HepG2 (cell line): Measurements from ENCODE around the gene CIITA. TPM values are rescaled to one million over a fixed set of nuclear protein-coding genes. Genes with fewer than 3 reads are reported as not detected.
A peak's percentile ranks its signal among the peaks of the same experiment; 100 is the strongest.

Experiments used
- ATAC-seq: fragments of 200-7000 bp; cut with Tn5 transposase; 3 replicates; pipeline ENCODE4 v1.9.1; 2020; ENCODE audit warnings: mild to moderate bottlenecking, moderate library complexity
- BruUV-seq: library from RNA; stranded (reverse); fragments of 400-500 nt; replicated peaks from 2 replicates; lab custom pipeline; 2021; lab: Mats Ljungman, UMichigan
- CTCF ChIA-PET: fragments of 300-600 bp; formaldehyde crosslinking; extraction: SDS; loops from one replicate; lab custom pipeline; 2021; ENCODE audit warnings: low total read pairs, inconsistent platforms, low intra/inter-chr PET ratio; lab: Yijun Ruan, JAX
- POLR2A ChIA-PET: fragments of 350-600 bp; sonication (Branson Sonifier 250); formaldehyde crosslinking; loops from one replicate; lab custom pipeline; 2020; ENCODE audit warnings: antibody characterized with exemption, inconsistent platforms; lab: Yijun Ruan, JAX
- DNase-seq: peaks from one replicate; pipeline ENCODE4 v3.0.0-alpha.2; 2015; ENCODE audit warnings: low spot score
- FAIRE-seq: peaks from 3 replicates; lab custom pipeline; 2011; peaks lifted over from hg19 to GRCh38; lab: Jason Lieb, UNC
- H2AFZ ChIP-seq: one replicate; pipeline ENCODE4 v1.6.1; 2011; ENCODE audit warnings: low read length, inconsistent platforms
- H3K27ac ChIP-seq: fragments of 300-600 bp; 3 replicates; pipeline ENCODE4 v1.8.0; 2011; ENCODE audit warnings: mixed run types, mild to moderate bottlenecking, mixed read lengths, low read length, inconsistent platforms; ENCODE audit not compliant: insufficient read depth; ENCODE audit errors: extremely low read length
- H3K27me3 ChIP-seq, 2 experiments: fragments of 200-600 bp in 1 of 2; 2 replicates in 1 of 2; 3 replicates in 1 of 2; pipeline versions ENCODE4 v1.6.0 to v1.8.0; 2011; ENCODE audit warnings: low read length in 2 of 2, mild to moderate bottlenecking in 2 of 2, moderate library complexity in 2 of 2, inconsistent platforms in 1 of 2; ENCODE audit not compliant: insufficient read depth in 2 of 2, control insufficient read depth in 1 of 2
- H3K36me3 ChIP-seq, 2 experiments: fragments of 200-600 bp in 1 of 2; replicated peaks in 1 of 2; 2 replicates in 1 of 2; 3 replicates in 1 of 2; pipeline versions ENCODE4 v1.5.1 to v1.8.0; 2011; ENCODE audit warnings: low read length in 2 of 2, inconsistent platforms in 1 of 2; ENCODE audit not compliant: insufficient read depth in 2 of 2, control insufficient read depth in 1 of 2
- H3K4me1 ChIP-seq: 2 replicates; pipeline ENCODE4 v1.5.1; 2012; ENCODE audit warnings: low read length, inconsistent platforms; ENCODE audit not compliant: insufficient read depth
- H3K4me2 ChIP-seq: 2 replicates; pipeline ENCODE4 v1.6.0; 2011; ENCODE audit warnings: low read depth, low read length, inconsistent platforms
- H3K4me3 ChIP-seq, 3 experiments: fragments of 200-600 bp in 1 of 3; sonication (generic), shearing (Covaris generic) in 1 of 3; replicated peaks in 1 of 3; 2 replicates each; pipeline ENCODE4 v1.5.1; 2011 to 2016; ENCODE audit warnings: low read length in 3 of 3, inconsistent platforms in 2 of 3, low read depth in 2 of 3, mild to moderate bottlenecking in 2 of 3, control low read depth in 1 of 3, mixed read lengths in 1 of 3; ENCODE audit not compliant: insufficient read depth in 1 of 3
- H3K79me2 ChIP-seq: one replicate; pipeline ENCODE4 v1.6.1; 2011; ENCODE audit warnings: low read length, inconsistent platforms; ENCODE audit not compliant: insufficient read depth
- H3K9ac ChIP-seq: 2 replicates; pipeline ENCODE4 v1.6.0; 2011; ENCODE audit warnings: mild to moderate bottlenecking, low read depth, low read length, inconsistent platforms; ENCODE audit not compliant: insufficient read depth
- H3K9me3 ChIP-seq: 2 replicates; pipeline ENCODE4 v1.5.1; 2012; ENCODE audit warnings: mild to moderate bottlenecking, low read length
- H4K20me1 ChIP-seq: 2 replicates; pipeline ENCODE4 v1.6.0; 2011; ENCODE audit warnings: inconsistent platforms, mild to moderate bottlenecking, low read length, moderate library complexity; ENCODE audit not compliant: insufficient read depth
- ATM ChIP-seq: fragments of 450-650 bp; IDR thresholded peaks from 2 replicates; pipeline ENCODE4 v1.7.1; 2017; ENCODE audit warnings: mild to moderate bottlenecking, borderline replicate concordance
- EP300 ChIP-seq, 3 experiments: sonication (generic) in 1 of 3; formaldehyde crosslinking in 1 of 3; IDR thresholded peaks; 2 replicates each; pipeline versions ENCODE4 v1.5.1 to v1.6.1; 2011 to 2020; ENCODE audit warnings: low read depth in 2 of 3, low read length in 2 of 3, borderline replicate concordance in 1 of 3, improper control_type of control experiment in 1 of 3, mild to moderate bottlenecking in 1 of 3, missing genetic modification reagents in 1 of 3, moderate library complexity in 1 of 3
- ETV5 ChIP-seq: IDR thresholded peaks from 2 replicates; pipeline ENCODE4 v1.6.1; 2018; ENCODE audit warnings: missing biosample characterization, missing genetic modification reagents, inconsistent platforms, borderline replicate concordance
- MAZ ChIP-seq, 2 experiments: sonication (generic) in 1 of 2; formaldehyde crosslinking in 1 of 2; IDR thresholded peaks; 2 replicates each; pipeline versions ENCODE4 v1.5.0 to v1.6.1; 2012 to 2020; ENCODE audit warnings: low read depth in 2 of 2, mild to moderate bottlenecking in 2 of 2, borderline replicate concordance in 1 of 2, improper control_type of control experiment in 1 of 2, low read length in 1 of 2, missing genetic modification reagents in 1 of 2, moderate library complexity in 1 of 2
- TBL1XR1 ChIP-seq: fragments of 150-350 bp; IDR thresholded peaks from 2 replicates; pipeline ENCODE4 v1.6.1; 2014; ENCODE audit warnings: borderline replicate concordance, low read length; ENCODE audit not compliant: partially characterized antibody
- YEATS4 ChIP-seq: sonication (generic); formaldehyde crosslinking; IDR thresholded peaks from 2 replicates; pipeline ENCODE4 v1.4.0; 2020; ENCODE audit warnings: missing genetic modification reagents, borderline replicate concordance
- ZNF34 ChIP-seq: sonication (generic); formaldehyde crosslinking; IDR thresholded peaks from 2 replicates; pipeline ENCODE4 v1.4.0; 2020; ENCODE audit warnings: mild to moderate bottlenecking, missing genetic modification reagents, borderline replicate concordance
- ZNF432 ChIP-seq: sonication (generic); formaldehyde crosslinking; IDR thresholded peaks from 2 replicates; pipeline ENCODE4 v1.5.0; 2020; ENCODE audit warnings: missing genetic modification reagents, mild to moderate bottlenecking, borderline replicate concordance
- ZNF75D ChIP-seq: sonication (generic); formaldehyde crosslinking; IDR thresholded peaks from 2 replicates; pipeline ENCODE4 v1.8.1; 2023; ENCODE audit warnings: missing genetic modification reagents, mild to moderate bottlenecking, borderline replicate concordance
- WGBS: methylation state at CpG from one replicate; pipeline ENCODE4 v1.1.6; 2017; ENCODE audit warnings: low lambda C conversion rate; 5-methylcytosine and 5-hydroxymethylcytosine counted together
- in situ Hi-C: cut with HindIII; loops from 2 replicates; pipeline ENCODE4 v1.10.0; 2017; ENCODE audit warnings: low pct_unique_long_range_greater_than_20kb; ENCODE audit not compliant: extremely low pct_ligation_motif_present
- intact Hi-C: fragments of 100-400 bp; cut with micrococcal nuclease; formaldehyde crosslinking; loops from one replicate; pipeline ENCODE4 v1.10.0; 2022; ENCODE audit not compliant: unreplicated experiment
- polyA plus RNA-seq, 8 experiments: library from polyadenylated mRNA; depleted of rRNA in 3 of 8; stranded (reverse) in 7 of 8; unstranded in 1 of 8; fragments of >200 nt; fragmentation: Illumina TruSeq in 4 of 8; extraction: Trizol in 4 of 8; gene quantifications; 2 replicates each; pipeline versions ENCODE4 v1.2.1 to v1.2.3, GENCODE V29; 2011 to 2016; ENCODE audit warnings: low read depth in 4 of 8, missing spikeins in 1 of 8, mixed read lengths in 1 of 8; ENCODE audit not compliant: insufficient read depth in 1 of 8
- total RNA-seq, 5 experiments: library from RNA; depleted of rRNA; stranded (reverse); fragments of >200 nt; fragmentation: Illumina TruSeq; extraction: Trizol; gene quantifications; 2 replicates each; pipeline ENCODE4 v1.2.3, GENCODE V29; 2016; ENCODE audit warnings: low read depth in 1 of 5
- TF ChIP-seq, protein P1 (sequence below): sonication (generic); formaldehyde crosslinking; IDR thresholded peaks from 2 replicates; pipeline ENCODE4 v1.8.0; 2022; ENCODE audit warnings: mild to moderate bottlenecking, missing genetic modification reagents, borderline replicate concordance
- TF ChIP-seq, protein P2 (sequence below): sonication (generic); formaldehyde crosslinking; conservative IDR thresholded peaks from 2 replicates; pipeline ENCODE4 v1.4.0; 2020; ENCODE audit warnings: mild to moderate bottlenecking, missing genetic modification reagents, moderate library complexity

Gene CIITA
- total and polyA plus RNA-seq, 2 of the 13 experiments (the other 11 are each of a cell fraction or from before 2014, with no cell fraction given): 0.08 to 0.09 TPM

DNA sequence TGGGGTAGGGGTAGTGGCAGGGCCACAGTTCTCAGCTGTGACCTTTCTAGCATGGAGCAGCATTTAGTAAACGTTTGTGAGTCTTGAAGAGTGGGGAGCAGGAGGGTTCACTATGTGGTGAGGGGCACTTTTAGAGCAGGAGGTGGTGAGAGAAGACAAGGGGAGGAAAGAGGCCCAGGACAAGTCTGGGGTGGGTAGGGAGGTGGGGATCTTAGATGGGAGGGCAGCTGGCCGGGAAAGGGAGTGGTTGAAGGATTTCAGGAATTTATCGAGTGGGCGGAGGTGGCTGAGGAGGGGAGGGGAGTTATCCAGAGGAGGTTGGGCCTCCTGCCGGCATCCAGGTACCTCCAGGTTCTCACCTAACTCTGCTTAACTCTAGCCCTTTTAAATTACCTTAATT lies 69.3 kb downstream of the CIITA start:
- ChIA-PET CTCF (no interaction called here), POLR2A (no interaction called here)
- FAIRE-seq: no peak
- in situ Hi-C loops (no loop called here), intact Hi-C loops (no loop called here)
- Histone ChIP-seq H3K27me3 (no peaks in the 10 kb centered on the region; a peak in 1 of 5 replicates), H3K9ac (no peak overlapping the region; the same call in 1 of the 2 replicates), H4K20me1 (peaks cover under 1% of the 10 kb centered on the region; the same call in 1 of the 2 replicates), H3K79me2 (peaks cover 25% of the 10 kb centered on the region), H3K9me3 (no peaks in the 10 kb centered on the region), H2AFZ (no peak overlapping the region), H3K4me3 (no peak overlapping the region), H3K36me3 (no peaks in the 10 kb centered on the region), H3K4me2 (peak overlapping the region; percentile 98), H3K27ac (no peak overlapping the region), H3K4me1 (peaks cover 35% of the 10 kb centered on the region)
- 51% methylated on average over 5 of the region's 5 CpGs for WGBS
- no TSS peak for BruUV-seq
- no peak for DNase-seq
- peak; percentile 7; the same call in 1 of the 2 replicates for TF ChIP-seq MAZ (IDR thresholded peaks at IDR 0.05; ENCODE audit: borderline replicate concordance, low read depth, low read length)
- TF ChIP-seq MAZ (CRISPR knock-in tag; IDR thresholded peaks at IDR 0.05; ENCODE audit: low read depth): no peak
- peak; percentile 40; the same call in 1 of the 2 replicates for TF ChIP-seq ZNF75D (CRISPR knock-in tag)
- TF ChIP-seq ATM: no peak
- no peak for ATAC-seq

DNA sequence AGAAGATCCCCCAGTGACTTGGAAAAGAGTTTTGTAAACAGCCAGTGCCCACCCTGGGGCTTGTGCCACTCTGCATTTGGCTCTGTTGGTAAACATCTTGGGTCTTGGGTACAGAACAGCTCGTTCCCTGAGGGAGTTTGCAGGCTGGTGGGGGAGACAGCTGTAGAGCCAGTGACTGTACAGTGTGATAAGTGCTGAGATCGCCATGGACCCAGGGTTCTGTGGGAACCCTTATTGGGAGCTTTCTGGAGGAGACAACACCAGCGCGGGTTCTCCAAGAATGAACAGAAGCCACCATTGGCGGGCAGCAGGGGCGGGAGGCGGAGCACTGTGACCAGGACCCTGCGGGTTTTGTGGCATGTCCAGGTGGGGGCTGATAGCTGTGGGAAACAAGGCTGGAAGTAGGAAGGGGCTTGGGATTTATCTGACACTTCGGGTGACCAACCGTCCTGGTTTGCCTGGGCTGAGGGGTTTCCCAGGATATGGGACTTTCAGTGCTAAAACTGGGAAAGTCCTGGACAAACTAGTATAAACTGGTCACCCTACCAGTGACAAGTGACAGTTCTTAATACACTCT lies 70.3 kb downstream of the CIITA start:
- H3K27me3 ChIP-seq: no peaks in the 10 kb centered on the region; a peak in 1 of 5 replicates
- CTCF ChIA-PET: no interaction called here
- H3K36me3 ChIP-seq: no peaks in the 10 kb centered on the region
- 96% methylated on average over 10 of the region's 10 CpGs for WGBS
- DNase-seq: no peak
- FAIRE-seq: no peak
- no peak overlapping the region for H3K4me2 ChIP-seq
- POLR2A ChIA-PET: no interaction called here
- no peak overlapping the region for H3K27ac ChIP-seq
- H3K9me3 ChIP-seq: no peaks in the 10 kb centered on the region
- H3K79me2 ChIP-seq: peaks cover 21% of the 10 kb centered on the region
- no TSS peak for BruUV-seq
- peaks cover 35% of the 10 kb centered on the region for H3K4me1 ChIP-seq
- H3K4me3 ChIP-seq: no peak overlapping the region
- in situ Hi-C loops: no loop called here
- no peak overlapping the region for H3K9ac ChIP-seq
- intact Hi-C loops: no loop called here
- no peaks in the 10 kb centered on the region for H4K20me1 ChIP-seq
- ATAC-seq: no peak
- H2AFZ ChIP-seq: no peak overlapping the region
- no peak for TF ChIP-seq YEATS4 (CRISPR knock-in tag)
- no peak for TF ChIP-seq ZNF34 (CRISPR knock-in tag)
- TF ChIP-seq EP300 (IDR thresholded peaks at IDR 0.05; ENCODE audit: low read depth in 2 of 2, low read length in 2 of 2): no peak
- no peak for TF ChIP-seq EP300 (CRISPR knock-in tag; IDR thresholded peaks at IDR 0.05; ENCODE audit: borderline replicate concordance)
- TF ChIP-seq ETV5 (CRISPR knock-in tag): no peak
- TF ChIP-seq, protein P1, sequence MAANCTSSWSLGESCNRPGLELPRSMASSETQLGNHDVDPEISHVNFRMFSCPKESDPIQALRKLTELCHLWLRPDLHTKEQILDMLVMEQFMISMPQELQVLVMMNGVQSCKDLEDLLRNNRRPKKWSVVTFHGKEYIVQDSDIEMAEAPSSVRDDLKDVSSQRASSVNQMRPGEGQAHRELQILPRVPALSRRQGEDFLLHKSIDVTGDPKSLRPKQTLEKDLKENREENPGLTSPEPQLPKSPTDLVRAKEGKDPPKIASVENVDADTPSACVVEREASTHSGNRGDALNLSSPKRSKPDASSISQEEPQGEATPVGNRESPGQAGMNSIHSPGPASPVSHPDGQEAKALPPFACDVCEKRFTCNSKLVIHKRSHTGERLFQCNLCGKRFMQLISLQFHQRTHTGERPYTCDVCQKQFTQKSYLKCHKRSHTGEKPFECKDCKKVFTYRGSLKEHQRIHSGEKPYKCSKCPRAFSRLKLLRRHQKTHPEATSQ (CRISPR knock-in tag): no peak
- no peak for TF ChIP-seq TBL1XR1
- TF ChIP-seq, protein P2, sequence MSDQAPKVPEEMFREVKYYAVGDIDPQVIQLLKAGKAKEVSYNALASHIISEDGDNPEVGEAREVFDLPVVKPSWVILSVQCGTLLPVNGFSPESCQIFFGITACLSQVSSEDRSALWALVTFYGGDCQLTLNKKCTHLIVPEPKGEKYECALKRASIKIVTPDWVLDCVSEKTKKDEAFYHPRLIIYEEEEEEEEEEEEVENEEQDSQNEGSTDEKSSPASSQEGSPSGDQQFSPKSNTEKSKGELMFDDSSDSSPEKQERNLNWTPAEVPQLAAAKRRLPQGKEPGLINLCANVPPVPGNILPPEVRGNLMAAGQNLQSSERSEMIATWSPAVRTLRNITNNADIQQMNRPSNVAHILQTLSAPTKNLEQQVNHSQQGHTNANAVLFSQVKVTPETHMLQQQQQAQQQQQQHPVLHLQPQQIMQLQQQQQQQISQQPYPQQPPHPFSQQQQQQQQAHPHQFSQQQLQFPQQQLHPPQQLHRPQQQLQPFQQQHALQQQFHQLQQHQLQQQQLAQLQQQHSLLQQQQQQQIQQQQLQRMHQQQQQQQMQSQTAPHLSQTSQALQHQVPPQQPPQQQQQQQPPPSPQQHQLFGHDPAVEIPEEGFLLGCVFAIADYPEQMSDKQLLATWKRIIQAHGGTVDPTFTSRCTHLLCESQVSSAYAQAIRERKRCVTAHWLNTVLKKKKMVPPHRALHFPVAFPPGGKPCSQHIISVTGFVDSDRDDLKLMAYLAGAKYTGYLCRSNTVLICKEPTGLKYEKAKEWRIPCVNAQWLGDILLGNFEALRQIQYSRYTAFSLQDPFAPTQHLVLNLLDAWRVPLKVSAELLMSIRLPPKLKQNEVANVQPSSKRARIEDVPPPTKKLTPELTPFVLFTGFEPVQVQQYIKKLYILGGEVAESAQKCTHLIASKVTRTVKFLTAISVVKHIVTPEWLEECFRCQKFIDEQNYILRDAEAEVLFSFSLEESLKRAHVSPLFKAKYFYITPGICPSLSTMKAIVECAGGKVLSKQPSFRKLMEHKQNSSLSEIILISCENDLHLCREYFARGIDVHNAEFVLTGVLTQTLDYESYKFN (CRISPR knock-in tag): no peak
- TF ChIP-seq ZNF432: no peak
